Measurements from ENCODE around the gene LMNTD2.

DNA sequence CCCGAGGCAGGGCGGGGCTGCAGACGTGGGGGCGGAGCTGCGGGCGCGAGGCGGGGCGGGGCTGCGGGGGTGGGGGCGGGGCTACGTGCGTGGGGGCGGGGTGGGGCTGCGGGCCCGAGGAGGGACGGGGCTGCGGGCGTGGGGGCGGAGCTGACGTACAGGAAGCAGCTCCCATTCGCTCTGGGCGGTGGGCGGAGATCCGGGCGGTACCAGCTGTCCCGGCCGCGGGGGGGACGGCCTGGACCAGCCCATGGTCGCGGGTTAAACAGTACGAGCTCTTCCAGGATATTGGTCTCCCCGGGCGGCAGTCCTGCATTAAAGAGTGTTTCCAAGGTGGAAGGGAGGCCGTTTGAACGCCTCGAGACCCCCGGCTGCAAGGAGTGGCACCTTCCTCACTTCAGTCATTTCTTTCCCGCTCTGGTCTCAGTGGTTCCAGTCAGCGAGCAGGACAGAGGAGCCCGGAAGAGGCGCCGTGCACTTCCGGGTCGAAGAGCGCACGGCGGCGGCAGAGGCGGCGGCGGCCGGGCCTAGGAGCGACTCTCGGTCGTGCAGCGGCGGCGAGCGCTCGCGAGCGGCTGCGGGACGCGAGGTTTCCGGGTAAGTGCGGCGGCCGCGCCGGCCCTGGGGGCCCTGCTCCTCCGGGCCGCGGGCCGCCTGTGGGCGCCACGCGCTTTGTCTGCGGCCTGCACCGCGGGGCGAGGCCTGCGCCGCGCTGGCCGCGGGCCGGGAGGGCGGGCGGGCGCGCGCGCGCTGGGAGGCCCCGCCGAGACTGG, 15.6 kb upstream of the LMNTD2 start, which contains the start of gene PHRF1:
- TF ChIP-seq, protein P1, sequence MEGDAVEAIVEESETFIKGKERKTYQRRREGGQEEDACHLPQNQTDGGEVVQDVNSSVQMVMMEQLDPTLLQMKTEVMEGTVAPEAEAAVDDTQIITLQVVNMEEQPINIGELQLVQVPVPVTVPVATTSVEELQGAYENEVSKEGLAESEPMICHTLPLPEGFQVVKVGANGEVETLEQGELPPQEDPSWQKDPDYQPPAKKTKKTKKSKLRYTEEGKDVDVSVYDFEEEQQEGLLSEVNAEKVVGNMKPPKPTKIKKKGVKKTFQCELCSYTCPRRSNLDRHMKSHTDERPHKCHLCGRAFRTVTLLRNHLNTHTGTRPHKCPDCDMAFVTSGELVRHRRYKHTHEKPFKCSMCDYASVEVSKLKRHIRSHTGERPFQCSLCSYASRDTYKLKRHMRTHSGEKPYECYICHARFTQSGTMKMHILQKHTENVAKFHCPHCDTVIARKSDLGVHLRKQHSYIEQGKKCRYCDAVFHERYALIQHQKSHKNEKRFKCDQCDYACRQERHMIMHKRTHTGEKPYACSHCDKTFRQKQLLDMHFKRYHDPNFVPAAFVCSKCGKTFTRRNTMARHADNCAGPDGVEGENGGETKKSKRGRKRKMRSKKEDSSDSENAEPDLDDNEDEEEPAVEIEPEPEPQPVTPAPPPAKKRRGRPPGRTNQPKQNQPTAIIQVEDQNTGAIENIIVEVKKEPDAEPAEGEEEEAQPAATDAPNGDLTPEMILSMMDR (IDR thresholded peaks at IDR 0.05; ENCODE audit: poor library complexity, severe bottlenecking): peak; percentile 34
- TF ChIP-seq TAF1 (IDR thresholded peaks at IDR 0.05; ENCODE audit: low read depth) (peak; percentile 87), EZH2 (IDR thresholded peaks at IDR 0.05; ENCODE audit: borderline replicate concordance, insufficient read depth, low read length, poor library complexity, severe bottlenecking) (no peak), REST (IDR thresholded peaks at IDR 0.05; ENCODE audit: borderline replicate concordance) (peak; percentile 84)
